Tibial artery (tissue), 4 donors: ENCODE results near the gene SNX10.

Experiments
- DNase-seq, 2 donors: peaks; one replicate each; pipeline ENCODE4 v3.0.0-alpha.2; 2019
- H3K27ac ChIP-seq, 2 donors: fragments of 200-600 bp; sonication (generic) in 1 of 2; 1 replicate in 1 of 2; 2 replicates in 1 of 2; pipeline ENCODE4 v1.5.1; 2018 to 2019; ENCODE audit warnings: mild to moderate bottlenecking in 1 of 2
- H3K27me3 ChIP-seq, 2 donors: fragments of 200-600 bp; sonication (generic) in 1 of 2; one replicate each; pipeline versions ENCODE4 v1.5.1 to v1.6.0; 2016 to 2019
- H3K36me3 ChIP-seq, 3 donors: fragments of 200-600 bp; sonication (generic) in 2 of 3; one replicate each; pipeline ENCODE4 v1.5.1; 2016 to 2019; ENCODE audit warnings: mild to moderate bottlenecking in 2 of 3
- H3K4me1 ChIP-seq, 4 donors: fragments of 200-600 bp; sonication (generic) in 2 of 4; 1 replicate in 3 of 4; 2 replicates in 1 of 4; pipeline ENCODE4 v1.5.1; 2016 to 2019
- H3K4me3 ChIP-seq, 2 donors: fragments of 200-600 bp; sonication (generic) in 1 of 2; 1 replicate in 1 of 2; 2 replicates in 1 of 2; pipeline ENCODE4 v1.5.1; 2018 to 2019; ENCODE audit warnings: mild to moderate bottlenecking in 2 of 2
- H3K9me3 ChIP-seq, 3 donors: fragments of 200-600 bp; sonication (generic) in 1 of 3; one replicate each; pipeline ENCODE4 v1.5.1; 2016 to 2019
- CTCF ChIP-seq, 2 experiments: fragments of 200-600 bp in 1 of 2; fragments of 450-650 bp in 1 of 2; IDR thresholded peaks; one replicate each; pipeline ENCODE4 v1.5.1; 2017 to 2019; ENCODE audit warnings: antibody characterized with exemption in 2 of 2, mild to moderate bottlenecking in 1 of 2, moderate library complexity in 1 of 2
- intact Hi-C: fragments of 100-400 bp; cut with DNase I; formaldehyde crosslinking; loops from one replicate; pipeline ENCODE4 v1.15.0; 2023; ENCODE audit warnings: low total_unique reads

SNX10 gene

GRCh38 chr7:26321435-26321834 is 29.8 kb downstream of the SNX10 start:
- H3K27ac ChIP-seq: no peak overlapping the region
- H3K27me3 ChIP-seq: no peaks in the 10 kb centered on the region
- no peaks in the 10 kb centered on the region for H3K9me3 ChIP-seq
- no peaks in the 10 kb centered on the region for H3K36me3 ChIP-seq
- no peaks in the 10 kb centered on the region for H3K4me1 ChIP-seq
- H3K4me3 ChIP-seq: no peak overlapping the region
- no peak for TF ChIP-seq CTCF (IDR thresholded peaks at IDR 0.05)
- intact Hi-C loops: no loop called here
- DNase-seq: no peak

DNA sequence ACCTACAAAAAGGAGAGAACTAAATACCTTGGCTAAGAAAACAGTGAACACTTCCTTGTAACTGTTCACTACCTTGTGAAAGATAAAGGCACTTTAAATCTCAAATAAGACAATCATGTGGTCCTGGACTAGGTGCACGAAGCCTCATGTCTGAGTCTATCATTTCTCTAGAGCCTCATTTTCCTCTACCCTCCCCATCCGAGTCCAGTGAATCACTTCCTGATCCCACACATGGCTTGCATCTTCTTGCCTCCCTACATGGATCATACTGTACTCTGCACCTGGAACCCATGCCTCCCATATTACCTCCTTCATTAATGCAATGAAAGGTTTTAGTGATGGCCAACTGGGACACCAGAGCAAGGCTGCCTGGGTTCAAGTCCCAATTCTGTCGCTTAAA is 34.5 kb downstream of the SNX10 start:
- Histone ChIP-seq H3K9me3 (no peaks in the 10 kb centered on the region), H3K27me3 (no peaks in the 10 kb centered on the region), H3K36me3 (no peaks in the 10 kb centered on the region), H3K27ac (no peak overlapping the region), H3K4me1 (no peaks in the 10 kb centered on the region), H3K4me3 (no peak overlapping the region)
- TF ChIP-seq CTCF (IDR thresholded peaks at IDR 0.05): no peak
- intact Hi-C loops: no loop called here
- no peak for DNase-seq

DNA sequence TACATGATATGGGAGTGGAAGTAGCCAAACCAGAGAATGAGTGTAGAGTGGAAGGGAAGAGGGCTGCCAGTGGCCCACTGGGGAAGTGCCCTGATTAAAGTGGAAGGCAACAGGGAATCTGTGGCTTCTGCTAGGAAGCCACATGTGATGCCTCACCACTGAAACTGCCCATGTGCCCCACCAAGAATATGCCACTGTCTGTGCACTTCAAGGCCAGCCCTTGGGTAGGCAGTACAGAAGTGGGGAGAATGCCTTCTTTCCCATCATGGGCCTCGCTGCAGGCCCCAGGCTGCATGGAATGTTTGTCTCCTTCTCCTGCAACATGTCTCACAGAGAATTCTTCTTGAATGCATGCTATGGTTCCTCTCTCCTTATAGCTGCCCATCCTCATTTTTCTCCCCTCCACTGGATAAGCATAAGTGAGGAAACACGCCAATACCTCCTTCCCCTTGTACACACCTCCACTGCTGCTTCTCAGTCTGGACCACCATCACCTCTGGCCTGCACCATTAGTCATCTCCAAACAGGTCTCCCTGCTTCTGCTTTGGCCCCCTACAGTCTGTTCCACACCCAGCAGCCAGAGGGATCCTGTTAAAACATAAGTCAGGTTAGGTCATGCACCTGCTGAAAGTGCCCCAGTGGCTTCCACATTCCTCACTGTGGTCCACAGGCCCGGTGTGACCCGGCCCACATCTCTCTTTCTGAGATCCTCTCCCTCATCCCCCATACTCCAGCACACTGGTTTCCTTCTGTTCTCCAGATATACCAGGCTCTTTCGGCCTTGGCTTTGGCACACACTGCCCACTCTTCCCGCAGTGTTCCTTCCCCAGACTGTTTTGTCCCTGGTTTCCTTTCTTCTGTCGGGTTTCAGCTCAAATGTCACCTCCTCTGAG is 37.1 kb downstream of the SNX10 start:
- no peaks in the 10 kb centered on the region for H3K4me1 ChIP-seq
- H3K27me3 ChIP-seq: no peaks in the 10 kb centered on the region
- intact Hi-C loops: no loop called here
- H3K27ac ChIP-seq: no peak overlapping the region
- H3K4me3 ChIP-seq: no peak overlapping the region
- H3K9me3 ChIP-seq: no peaks in the 10 kb centered on the region
- TF ChIP-seq CTCF (IDR thresholded peaks at IDR 0.05): no peak
- no peak for DNase-seq
- H3K36me3 ChIP-seq: no peaks in the 10 kb centered on the region

DNA sequence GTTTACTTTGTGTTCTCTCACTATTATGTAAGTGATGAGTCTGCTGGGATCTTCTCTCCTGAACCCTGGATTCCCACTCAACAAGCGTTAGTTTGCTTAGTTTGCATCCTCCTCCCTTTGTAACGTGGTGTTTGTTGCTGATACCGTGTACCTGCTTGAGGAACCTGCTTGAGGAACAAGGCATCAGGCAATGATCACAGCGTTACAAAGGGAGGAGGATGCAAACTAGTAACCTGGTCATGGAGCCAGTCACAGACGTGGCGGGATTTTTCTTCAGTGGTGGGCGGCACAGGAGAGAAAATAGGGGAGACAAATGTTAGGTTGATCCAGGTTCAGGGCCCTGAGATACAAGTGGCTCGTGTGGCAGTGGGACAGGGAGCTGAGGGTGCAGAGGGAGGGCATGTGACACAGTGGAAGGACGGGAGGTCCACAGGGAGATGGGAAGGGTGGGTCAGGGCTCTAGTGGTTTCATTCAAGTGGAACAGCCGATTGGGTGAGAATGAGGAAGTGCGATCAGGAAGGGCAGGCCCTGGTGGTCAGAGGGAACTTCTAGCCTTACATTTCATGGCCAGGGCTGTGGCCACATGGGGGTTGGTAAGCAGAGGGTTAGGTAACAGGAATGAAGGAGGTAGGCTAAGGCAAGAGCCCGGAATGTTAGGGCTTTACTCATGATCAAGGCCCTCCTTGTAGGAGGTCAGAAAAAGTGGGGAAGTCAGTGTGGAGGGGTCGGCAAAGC is 38.0 kb downstream of the SNX10 start:
- DNase-seq: peak in 1 of 2 donors; percentile 48
- H3K4me3 ChIP-seq: no peak overlapping the region

DNA sequence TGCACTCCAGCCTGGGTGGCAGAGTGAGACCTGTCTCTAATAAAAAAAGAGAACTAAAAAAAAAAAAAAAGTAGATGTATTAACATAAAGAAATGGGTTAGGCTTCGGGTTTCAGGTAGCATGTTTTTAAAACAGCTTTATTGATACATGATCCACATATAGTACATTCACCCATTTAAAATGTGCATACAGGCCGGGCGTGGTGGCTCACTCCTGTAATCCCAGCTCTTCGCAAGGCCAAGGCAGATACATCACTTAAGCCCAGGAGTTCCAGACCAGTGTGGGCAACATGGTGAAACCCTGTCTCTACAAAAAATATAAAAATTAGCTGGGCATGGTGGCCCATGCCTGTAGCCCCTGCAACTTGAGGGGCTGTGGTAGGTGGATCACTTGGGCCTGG is 39.5 kb downstream of the SNX10 start:
- Histone ChIP-seq H3K36me3 (no peaks in the 10 kb centered on the region), H3K4me3 (no peak overlapping the region), H3K4me1 (no peaks in the 10 kb centered on the region), H3K9me3 (no peaks in the 10 kb centered on the region), H3K27me3 (no peaks in the 10 kb centered on the region), H3K27ac (no peak overlapping the region)
- DNase-seq: no peak
- no peak for TF ChIP-seq CTCF (IDR thresholded peaks at IDR 0.05)
- intact Hi-C loops: no loop called here

More for the DNA sequence above, 38.0 kb downstream of the SNX10 start:
- H3K27me3 ChIP-seq: no peaks in the 10 kb centered on the region
- intact Hi-C loops: no loop called here
- no peaks in the 10 kb centered on the region for H3K9me3 ChIP-seq
- no peak for TF ChIP-seq CTCF (IDR thresholded peaks at IDR 0.05)
- H3K36me3 ChIP-seq: no peaks in the 10 kb centered on the region
- no peak overlapping the region for H3K27ac ChIP-seq
- H3K4me1 ChIP-seq: no peaks in the 10 kb centered on the region
